A549 treated with DMSO at 1 μM for 4 hours (cell line): ENCODE measurements around the gene MEAK7. TPM values are rescaled to one million over a fixed set of nuclear protein-coding genes. Genes with fewer than 3 reads are reported as not detected.

Experiments
- total RNA-seq: library from RNA; stranded (reverse); fragments of 200-300 nt; extraction: Qiagen RNA extraction; gene quantifications from 5 replicates; pipeline ENCODE4 v1.2.3, GENCODE V29; 2022; ENCODE audit warnings: low read depth

The MEAK7 gene, protein sequence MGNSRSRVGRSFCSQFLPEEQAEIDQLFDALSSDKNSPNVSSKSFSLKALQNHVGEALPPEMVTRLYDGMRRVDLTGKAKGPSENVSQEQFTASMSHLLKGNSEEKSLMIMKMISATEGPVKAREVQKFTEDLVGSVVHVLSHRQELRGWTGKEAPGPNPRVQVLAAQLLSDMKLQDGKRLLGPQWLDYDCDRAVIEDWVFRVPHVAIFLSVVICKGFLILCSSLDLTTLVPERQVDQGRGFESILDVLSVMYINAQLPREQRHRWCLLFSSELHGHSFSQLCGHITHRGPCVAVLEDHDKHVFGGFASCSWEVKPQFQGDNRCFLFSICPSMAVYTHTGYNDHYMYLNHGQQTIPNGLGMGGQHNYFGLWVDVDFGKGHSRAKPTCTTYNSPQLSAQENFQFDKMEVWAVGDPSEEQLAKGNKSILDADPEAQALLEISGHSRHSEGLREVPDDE
- total RNA-seq: 49.9 to 64.1 TPM (median 57.1 TPM) in 5 replicates

DNA sequence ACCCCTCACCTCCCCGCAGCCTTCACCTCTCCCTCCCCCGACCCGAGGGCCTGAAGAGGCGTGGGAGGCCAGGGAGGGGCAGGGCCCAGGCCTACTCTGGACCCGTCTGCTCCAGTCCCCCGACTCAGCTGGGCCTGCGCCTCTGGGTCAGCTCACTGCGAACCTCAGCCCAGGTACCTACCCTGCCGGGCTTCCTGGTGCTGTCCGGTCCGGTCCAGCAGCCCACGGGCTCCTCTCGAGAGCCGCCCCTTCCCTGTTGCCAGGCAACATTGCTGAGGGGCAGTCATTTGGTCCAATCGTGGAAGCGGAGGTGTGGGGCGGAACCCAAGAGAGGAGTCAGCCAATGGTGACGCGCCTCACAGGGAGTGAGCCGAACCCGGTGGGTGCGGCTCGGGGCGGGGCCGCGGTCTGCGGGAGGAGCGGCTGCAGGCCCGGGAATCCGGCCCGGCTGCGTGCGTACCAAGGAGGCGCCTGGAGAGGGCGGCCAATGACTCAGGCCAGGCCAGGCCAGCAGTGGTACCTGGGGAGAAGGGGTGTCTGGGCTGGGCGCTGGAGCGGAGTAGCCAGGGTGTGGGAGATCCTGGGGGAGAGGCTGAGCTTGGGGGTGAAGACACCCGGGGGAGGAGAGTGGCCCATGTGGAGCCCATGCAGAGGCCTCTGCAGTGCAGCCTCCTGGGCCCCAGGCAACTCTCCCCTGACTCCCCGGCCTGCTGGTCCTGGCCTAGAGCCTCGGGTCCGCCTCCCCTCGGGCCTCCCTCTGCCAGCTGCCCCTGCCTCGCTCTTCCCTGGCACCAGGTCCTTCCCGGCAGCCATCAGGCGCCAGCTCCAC is at the start of gene MEAK7:
Gene MEAK7 (minus strand): TSS at position 240 of the 829 bp plus-strand sequence. CDS start 6,573 bp downstream, outside the sequence.

Other genes starting within 250 kb of the MEAK7 start
- not detected in 5 replicates for gene WFDC1, start 209.8 kb downstream of the MEAK7 start, total RNA-seq
- gene ATP2C2, start 136.1 kb downstream of the MEAK7 start, total RNA-seq: 0.06 to 0.15 TPM (median 0.14 TPM) in 5 replicates
- 454 to 617 TPM (median 542 TPM) in 5 replicates for gene COTL1, start 113.4 kb upstream of the MEAK7 start, total RNA-seq
- gene KLHL36, start 143.9 kb upstream of the MEAK7 start, total RNA-seq: 20.4 to 23.3 TPM (median 21.4 TPM) in 5 replicates
- 80.6 to 95.6 TPM (median 84.9 TPM) in 5 replicates for gene USP10, start 195.3 kb upstream of the MEAK7 start, total RNA-seq